Prostate gland (tissue), 2 donors: ENCODE results near the gene RTKN.

Experiments
- CTCF ChIP-seq, 4 experiments: fragments of 200-600 bp in 2 of 4; fragments of 450-650 bp in 2 of 4; sonication (generic) in 2 of 4; IDR thresholded peaks; 1 replicate in 3 of 4; 2 replicates in 1 of 4; pipeline ENCODE4 v1.5.1; 2016 to 2019; ENCODE audit warnings: antibody characterized with exemption in 4 of 4, mild to moderate bottlenecking in 2 of 4, moderate library complexity in 2 of 4
- POLR2AphosphoS5 ChIP-seq: sonication (generic); formaldehyde crosslinking; IDR thresholded peaks from one replicate; pipeline ENCODE4 v1.6.1; 2017; ENCODE audit warnings: antibody characterized with exemption

- TF ChIP-seq CTCF (IDR thresholded peaks at IDR 0.05), result no peak
- TF ChIP-seq POLR2AphosphoS5, result peak; percentile 94
Measured at GRCh38 chr2:74383254-74383653, 58.5 kb downstream of the RTKN start.
